Parathyroid adenoma (tissue), 2 donors: ENCODE results near the gene CPS1.

Experiments used
- H2AFZ ChIP-seq: fragments of 300-600 bp; sonication (generic); one replicate; pipeline ENCODE4 v1.7.0; 2017; ENCODE audit warnings: antibody characterized with exemption, mild to moderate bottlenecking
- H3K27ac ChIP-seq: fragments of 300-600 bp; sonication (generic); one replicate; pipeline ENCODE4 v1.7.0; 2017
- H3K27me3 ChIP-seq: fragments of 300-600 bp; sonication (generic); one replicate; pipeline ENCODE4 v1.7.0; 2017; ENCODE audit warnings: low read length; ENCODE audit not compliant: control insufficient read depth, insufficient read depth
- H3K36me3 ChIP-seq: fragments of 300-600 bp; sonication (generic); one replicate; pipeline ENCODE4 v1.7.0; 2017; ENCODE audit warnings: low read length; ENCODE audit not compliant: control insufficient read depth, insufficient read depth
- H3K4me1 ChIP-seq: fragments of 300-600 bp; sonication (generic); one replicate; pipeline ENCODE4 v1.7.0; 2017; ENCODE audit warnings: control low read depth
- H3K4me2 ChIP-seq: fragments of 300-600 bp; sonication (generic); one replicate; pipeline ENCODE4 v1.7.0; 2017; ENCODE audit warnings: low read length
- H3K4me3 ChIP-seq: fragments of 300-600 bp; sonication (generic); one replicate; pipeline ENCODE4 v1.7.0; 2017; ENCODE audit warnings: low read depth, low read length
- H3K79me2 ChIP-seq: fragments of 300-600 bp; sonication (generic); one replicate; pipeline ENCODE4 v1.7.0; 2017; ENCODE audit warnings: control low read depth
- H3K9ac ChIP-seq: fragments of 300-600 bp; sonication (generic); one replicate; pipeline ENCODE4 v1.7.0; 2017; ENCODE audit warnings: mild to moderate bottlenecking
- H3K9me3 ChIP-seq: fragments of 300-600 bp; sonication (generic); one replicate; pipeline ENCODE4 v1.7.0; 2017; ENCODE audit warnings: low read length; ENCODE audit not compliant: control insufficient read depth
- TF ChIP-seq, protein P1 (sequence below): fragments of 300-600 bp; sonication (generic); IDR thresholded peaks from one replicate; pipeline ENCODE4 v1.7.0; 2017; ENCODE audit warnings: antibody characterized with exemption, mild to moderate bottlenecking
- donor health status: primary hyperparathyroidism.

The CPS1 gene

DNA sequence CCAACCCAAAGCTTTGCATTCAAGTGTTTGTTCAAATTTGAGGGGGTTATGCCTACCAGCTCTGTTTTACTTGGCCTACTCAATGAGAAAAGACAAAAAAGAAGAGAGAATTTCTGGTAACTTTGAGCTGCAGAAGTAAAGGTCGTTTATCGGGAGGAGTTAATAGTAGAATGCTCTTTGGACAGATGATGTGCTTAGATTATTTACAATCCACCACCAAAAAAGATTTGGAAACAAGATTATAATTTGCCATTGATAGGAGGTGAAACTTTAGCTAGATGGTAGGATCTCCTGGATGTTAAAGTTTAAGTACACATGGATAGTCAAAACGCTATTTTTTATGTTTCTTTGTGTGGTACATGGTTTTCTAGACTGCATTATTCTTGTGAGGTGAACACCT, 24.9 kb upstream of the CPS1 start:
- TF ChIP-seq, protein P1, sequence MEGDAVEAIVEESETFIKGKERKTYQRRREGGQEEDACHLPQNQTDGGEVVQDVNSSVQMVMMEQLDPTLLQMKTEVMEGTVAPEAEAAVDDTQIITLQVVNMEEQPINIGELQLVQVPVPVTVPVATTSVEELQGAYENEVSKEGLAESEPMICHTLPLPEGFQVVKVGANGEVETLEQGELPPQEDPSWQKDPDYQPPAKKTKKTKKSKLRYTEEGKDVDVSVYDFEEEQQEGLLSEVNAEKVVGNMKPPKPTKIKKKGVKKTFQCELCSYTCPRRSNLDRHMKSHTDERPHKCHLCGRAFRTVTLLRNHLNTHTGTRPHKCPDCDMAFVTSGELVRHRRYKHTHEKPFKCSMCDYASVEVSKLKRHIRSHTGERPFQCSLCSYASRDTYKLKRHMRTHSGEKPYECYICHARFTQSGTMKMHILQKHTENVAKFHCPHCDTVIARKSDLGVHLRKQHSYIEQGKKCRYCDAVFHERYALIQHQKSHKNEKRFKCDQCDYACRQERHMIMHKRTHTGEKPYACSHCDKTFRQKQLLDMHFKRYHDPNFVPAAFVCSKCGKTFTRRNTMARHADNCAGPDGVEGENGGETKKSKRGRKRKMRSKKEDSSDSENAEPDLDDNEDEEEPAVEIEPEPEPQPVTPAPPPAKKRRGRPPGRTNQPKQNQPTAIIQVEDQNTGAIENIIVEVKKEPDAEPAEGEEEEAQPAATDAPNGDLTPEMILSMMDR = no peak
- Histone ChIP-seq H3K9me3 (no peaks in the 10 kb centered on the region), H3K27me3 (no peaks in the 10 kb centered on the region), H2AFZ (no peak overlapping the region), H3K4me3 (no peak overlapping the region), H3K36me3 (no peaks in the 10 kb centered on the region), H3K27ac (no peak overlapping the region), H3K79me2 (no peaks in the 10 kb centered on the region), H3K4me2 (no peak overlapping the region), H3K9ac (no peak overlapping the region), H3K4me1 (no peaks in the 10 kb centered on the region)

DNA sequence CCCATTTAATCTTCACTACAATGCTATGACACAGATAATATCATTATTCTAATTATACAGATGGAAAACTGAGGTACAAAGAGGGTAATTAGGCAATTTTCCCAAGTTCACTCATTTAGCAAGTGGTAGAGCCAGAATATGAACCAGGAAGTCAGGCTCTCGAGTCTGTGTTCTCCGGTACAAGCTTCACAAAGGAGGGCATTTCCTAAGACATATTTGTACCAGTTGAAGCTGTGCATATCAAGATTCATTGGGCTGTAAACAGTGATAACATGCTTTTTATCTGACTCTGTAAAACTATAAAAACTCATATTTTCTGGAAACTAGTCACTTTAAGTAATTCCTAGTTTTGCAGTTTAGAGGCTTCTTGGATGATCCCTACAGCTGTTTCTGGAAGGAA, 23.0 kb upstream of the CPS1 start:
- H3K27ac ChIP-seq = no peak overlapping the region
- H2AFZ ChIP-seq = no peak overlapping the region
- no peaks in the 10 kb centered on the region for H3K79me2 ChIP-seq
- H3K4me1 ChIP-seq = no peaks in the 10 kb centered on the region
- H3K9ac ChIP-seq = no peak overlapping the region
- TF ChIP-seq, protein P1 = no peak
- H3K4me2 ChIP-seq = no peak overlapping the region
- H3K36me3 ChIP-seq = no peaks in the 10 kb centered on the region
- no peaks in the 10 kb centered on the region for H3K27me3 ChIP-seq
- H3K9me3 ChIP-seq = no peaks in the 10 kb centered on the region
- H3K4me3 ChIP-seq = no peak overlapping the region

DNA sequence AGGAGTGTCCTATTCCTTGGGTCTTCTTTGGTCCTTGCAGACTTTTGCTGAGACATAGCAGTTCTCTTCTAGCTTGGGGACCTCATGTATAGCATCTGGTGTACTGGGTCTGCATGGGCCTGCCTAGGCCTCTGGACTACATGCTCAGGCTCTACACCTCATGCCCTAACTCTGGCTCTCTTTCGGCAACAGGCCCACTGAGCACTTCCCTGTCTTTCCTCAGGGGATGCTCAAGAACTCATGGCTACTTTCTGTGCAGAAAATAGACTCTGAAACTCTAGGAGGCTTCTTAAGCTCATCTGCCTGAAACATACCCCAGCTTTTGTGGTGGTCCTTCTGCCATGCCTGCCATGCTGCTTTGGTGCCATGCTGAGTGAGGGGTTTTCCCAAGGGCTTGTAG, 21.5 kb upstream of the CPS1 start:
- no peaks in the 10 kb centered on the region for H3K4me1 ChIP-seq
- TF ChIP-seq, protein P1 = no peak
- no peak overlapping the region for H3K27ac ChIP-seq

DNA sequence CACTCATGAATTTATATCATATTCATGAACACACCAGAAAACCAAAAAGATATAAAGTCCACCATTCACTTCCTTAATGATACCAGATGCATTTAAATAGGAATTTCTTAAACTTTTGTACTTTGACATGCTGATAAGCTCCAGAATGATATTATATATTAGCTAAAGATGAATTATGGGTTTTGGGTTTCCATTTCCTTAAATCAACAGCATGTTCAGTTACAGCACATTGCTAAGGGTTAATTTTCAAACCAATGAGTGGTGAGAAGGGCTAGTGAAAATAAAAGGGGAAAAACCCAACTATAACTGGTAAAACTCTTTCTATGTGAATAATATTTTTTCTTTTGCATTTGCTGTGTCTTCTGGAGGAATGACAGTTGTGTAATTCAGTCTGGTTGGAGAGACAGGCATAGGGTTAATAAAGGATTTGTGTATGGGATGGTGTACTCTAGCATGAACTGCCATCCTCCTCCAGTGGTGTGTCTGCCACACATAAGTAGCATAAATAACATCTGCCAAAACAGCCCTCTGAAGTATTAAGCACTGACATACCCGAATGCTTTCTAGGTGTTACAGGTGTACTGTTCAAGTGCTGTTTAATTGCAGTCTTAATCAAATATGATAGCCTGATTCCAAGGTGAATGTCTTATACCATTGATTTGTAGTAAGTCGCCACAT, 19.3 kb upstream of the CPS1 start:
- Histone ChIP-seq H3K27ac (no peak overlapping the region), H3K9me3 (no peaks in the 10 kb centered on the region), H3K27me3 (no peaks in the 10 kb centered on the region), H3K4me1 (no peaks in the 10 kb centered on the region), H3K79me2 (no peaks in the 10 kb centered on the region), H3K9ac (no peak overlapping the region), H3K4me3 (no peak overlapping the region), H3K36me3 (no peaks in the 10 kb centered on the region), H2AFZ (no peak overlapping the region), H3K4me2 (no peak overlapping the region)
- TF ChIP-seq, protein P1 = no peak

More for the DNA sequence above, 21.5 kb upstream of the CPS1 start:
- Histone ChIP-seq H3K27me3 (no peaks in the 10 kb centered on the region), H3K79me2 (no peaks in the 10 kb centered on the region), H2AFZ (no peak overlapping the region), H3K36me3 (no peaks in the 10 kb centered on the region), H3K4me3 (no peak overlapping the region), H3K9me3 (no peaks in the 10 kb centered on the region), H3K4me2 (no peak overlapping the region), H3K9ac (no peak overlapping the region)

DNA sequence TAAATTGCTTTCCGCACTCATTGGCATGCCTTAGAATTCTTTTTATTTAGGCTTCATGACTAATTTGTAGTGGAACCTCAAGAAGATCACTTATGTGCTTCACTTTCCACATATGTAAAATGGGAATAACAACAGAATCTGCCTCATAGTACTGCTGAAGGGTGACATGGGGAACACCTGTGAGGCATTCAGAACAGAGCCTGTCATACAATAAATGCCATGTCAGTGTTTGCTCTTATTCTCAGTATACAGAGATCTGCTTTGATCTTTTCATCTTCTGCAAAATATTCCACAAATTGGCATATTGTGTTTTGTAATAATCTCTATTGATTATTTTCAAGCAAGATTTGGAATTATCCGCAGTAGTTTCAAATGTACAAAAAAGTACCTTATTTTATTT, 17.4 kb upstream of the CPS1 start:
- TF ChIP-seq, protein P1 = no peak
- H3K27ac ChIP-seq = no peak overlapping the region
- no peak overlapping the region for H3K4me2 ChIP-seq
- H3K4me1 ChIP-seq = no peaks in the 10 kb centered on the region
- H3K79me2 ChIP-seq = no peaks in the 10 kb centered on the region
- no peaks in the 10 kb centered on the region for H3K27me3 ChIP-seq
- no peaks in the 10 kb centered on the region for H3K36me3 ChIP-seq
- H3K9me3 ChIP-seq = no peaks in the 10 kb centered on the region
- no peak overlapping the region for H3K9ac ChIP-seq
- H2AFZ ChIP-seq = no peak overlapping the region
- no peak overlapping the region for H3K4me3 ChIP-seq
